HEK293 (cell line): Measurements from ENCODE around the gene ASCL2.

Experiments
- CTCF ChIA-PET: fragments of 350-600 bp; formaldehyde crosslinking; extraction: SDS; loops from one replicate; lab custom pipeline; 2021; ENCODE audit warnings: antibody characterized with exemption; lab: Yijun Ruan, JAX
- POLR2A ChIA-PET: fragments of 300-600 bp; formaldehyde crosslinking; extraction: SDS; loops from one replicate; lab custom pipeline; 2020; ENCODE audit warnings: antibody characterized with exemption, inconsistent platforms; lab: Yijun Ruan, JAX
- H3K27ac ChIP-seq: fragments of 200-500 bp; sonication (Bioruptor generic); 2 replicates; pipeline ENCODE4 v1.5.1; 2014; ENCODE audit warnings: low read depth, low read length, control low read depth, inconsistent platforms; ENCODE audit errors: extremely low read depth
- H3K36me3 ChIP-seq, 2 experiments: fragments of 200-500 bp in 1 of 2; sonication (Bioruptor generic) in 1 of 2; 1 replicate in 1 of 2; 2 replicates in 1 of 2; pipeline ENCODE4 v1.5.1; 2014 to 2017; ENCODE audit warnings: inconsistent platforms in 2 of 2, low read length in 2 of 2; ENCODE audit not compliant: control insufficient read depth in 2 of 2, insufficient read depth in 1 of 2
- H3K4me1 ChIP-seq: fragments of 200-500 bp; sonication (Bioruptor generic); 2 replicates; pipeline ENCODE4 v1.5.1; 2014; ENCODE audit warnings: mild to moderate bottlenecking, low read length, inconsistent platforms; ENCODE audit not compliant: control insufficient read depth, insufficient read depth
- H3K4me3 ChIP-seq: 2 replicates; pipeline ENCODE4 v1.5.1; 2011; ENCODE audit warnings: low read depth, mild to moderate bottlenecking, control low read depth, low read length, moderate library complexity
- H3K9me3 ChIP-seq: fragments of 200-500 bp; sonication (Bioruptor generic); 2 replicates; pipeline ENCODE4 v1.5.1; 2014; ENCODE audit warnings: low read depth, low read length, inconsistent platforms; ENCODE audit not compliant: control insufficient read depth, insufficient read depth
- AEBP2 ChIP-seq: fragments of 450-650 bp; formaldehyde crosslinking; IDR thresholded peaks from 2 replicates; pipeline ENCODE4 v1.5.1; 2016; ENCODE audit warnings: missing biosample characterization, missing genetic modification characterization, borderline replicate concordance
- ATF2 ChIP-seq: fragments of 450-650 bp; formaldehyde crosslinking; IDR thresholded peaks from 2 replicates; pipeline ENCODE4 v1.5.1; 2016; ENCODE audit warnings: missing biosample characterization, missing genetic modification characterization, low read depth
- INSM2 ChIP-seq: fragments of 450-650 bp; formaldehyde crosslinking; IDR thresholded peaks from 2 replicates; pipeline ENCODE4 v1.5.1; 2016; ENCODE audit warnings: missing biosample characterization, missing genetic modification characterization
- MZF1 ChIP-seq: fragments of 450-650 bp; formaldehyde crosslinking; IDR thresholded peaks from 2 replicates; pipeline ENCODE4 v1.5.1; 2017; ENCODE audit warnings: missing biosample characterization, missing genetic modification characterization, borderline replicate concordance
- PATZ1 ChIP-seq: fragments of 450-650 bp; formaldehyde crosslinking; IDR thresholded peaks from 2 replicates; pipeline ENCODE4 v1.5.1; 2016; ENCODE audit warnings: missing biosample characterization, missing genetic modification characterization
- ZBTB11 ChIP-seq: fragments of 450-650 bp; formaldehyde crosslinking; conservative IDR thresholded peaks from 2 replicates; pipeline ENCODE4 v1.5.1; 2016; ENCODE audit warnings: low read depth, missing biosample characterization, missing genetic modification characterization
- ZBTB20 ChIP-seq: fragments of 450-650 bp; formaldehyde crosslinking; IDR thresholded peaks from 2 replicates; pipeline ENCODE4 v1.5.1; 2016; ENCODE audit warnings: missing biosample characterization, missing genetic modification characterization
- ZNF114 ChIP-seq: fragments of 450-650 bp; formaldehyde crosslinking; IDR thresholded peaks from 2 replicates; pipeline ENCODE4 v1.5.0; 2017; ENCODE audit warnings: missing biosample characterization, missing genetic modification characterization
- ZNF133 ChIP-seq: fragments of 450-650 bp; formaldehyde crosslinking; IDR thresholded peaks from 2 replicates; pipeline ENCODE4 v1.5.1; 2016; ENCODE audit warnings: missing biosample characterization, missing genetic modification characterization
- ZNF214 ChIP-seq: fragments of 450-650 bp; formaldehyde crosslinking; IDR thresholded peaks from 2 replicates; pipeline ENCODE4 v1.5.1; 2017; ENCODE audit warnings: missing biosample characterization, mild to moderate bottlenecking, missing genetic modification characterization, borderline replicate concordance
- ZNF23 ChIP-seq: fragments of 450-650 bp; formaldehyde crosslinking; IDR thresholded peaks from 2 replicates; pipeline ENCODE4 v1.5.1; 2016; ENCODE audit warnings: missing biosample characterization, missing genetic modification characterization, borderline replicate concordance
- ZNF26 ChIP-seq: fragments of 450-650 bp; formaldehyde crosslinking; IDR thresholded peaks from 2 replicates; pipeline ENCODE4 v1.5.1; 2016; ENCODE audit warnings: missing biosample characterization, missing genetic modification characterization
- ZNF621 ChIP-seq: fragments of 450-650 bp; formaldehyde crosslinking; IDR thresholded peaks from 2 replicates; pipeline ENCODE4 v1.5.1; 2017; ENCODE audit warnings: missing biosample characterization, missing genetic modification characterization
- ZNF837 ChIP-seq: fragments of 450-650 bp; formaldehyde crosslinking; IDR thresholded peaks from 2 replicates; pipeline ENCODE4 v1.5.1; 2016; ENCODE audit warnings: missing biosample characterization, missing genetic modification characterization
- ZSCAN16 ChIP-seq: fragments of 450-650 bp; formaldehyde crosslinking; IDR thresholded peaks from 2 replicates; pipeline ENCODE4 v1.5.1; 2016; ENCODE audit warnings: missing biosample characterization, missing genetic modification characterization

Gene ASCL2

GRCh38 chr11:2234963-2235362, 35.4 kb downstream of the ASCL2 start:
- CTCF ChIA-PET: interaction anchor here (0.7 to 0.8 kb wide), 2 partner anchors 14 to 236 kb away, joined by 4 read pairs; no protein-coding TSS in a partner anchor

More at GRCh38 chr11:2234963-2235362, 35.4 kb downstream of the ASCL2 start:
- POLR2A ChIA-PET: no interaction called here
- Histone ChIP-seq H3K36me3 (no peaks in the 10 kb centered on the region), H3K4me1 (no peaks in the 10 kb centered on the region), H3K4me3 (no peak overlapping the region), H3K9me3 (no peaks in the 10 kb centered on the region), H3K27ac (no peak overlapping the region)
- TF ChIP-seq ZBTB20 (tag by site-specific recombination) (no peak), ZNF214 (tag by site-specific recombination) (no peak), PATZ1 (no peak), ZNF23 (tag by site-specific recombination) (no peak), MZF1 (no peak), ZNF837 (tag by site-specific recombination) (no peak), INSM2 (tag by site-specific recombination) (no peak), ZNF133 (no peak), ZBTB11 (tag by site-specific recombination) (no peak), ZNF621 (tag by site-specific recombination) (no peak), ZNF26 (no peak), ZNF114 (tag by site-specific recombination) (no peak), ATF2 (tag by site-specific recombination) (no peak), ZSCAN16 (tag by site-specific recombination) (no peak), AEBP2 (tag by site-specific recombination) (no peak)
